ENCODE measurements around the gene BAX.

- TF ChIP-seq ZNF274 (IDR thresholded peaks at IDR 0.05; ENCODE audit: low read depth, low read length) (no peak), SUZ12 (IDR thresholded peaks at IDR 0.05; ENCODE audit: extremely low read depth, insufficient read depth, insufficient read length) (no peak), YY1 (IDR thresholded peaks at IDR 0.05; ENCODE audit: insufficient read depth, insufficient read length) (no peak)
Measured at GRCh38 chr19:48938256-48938655, 16.4 kb upstream of the BAX start.
